Hypothalamus (tissue), 51 donors: ENCODE data around the gene EMC10.
"Not testable (repeated sequence)": the region's sequence is repeated elsewhere in the genome, so short reads cannot be mapped to it uniquely, and the experiment has no call there.

Source experiments
- DNase-seq, 51 donors: peaks; one replicate each; lab custom pipeline; 2025; lab: John Stamatoyannopoulos, UW

EMC10 gene

DNA sequence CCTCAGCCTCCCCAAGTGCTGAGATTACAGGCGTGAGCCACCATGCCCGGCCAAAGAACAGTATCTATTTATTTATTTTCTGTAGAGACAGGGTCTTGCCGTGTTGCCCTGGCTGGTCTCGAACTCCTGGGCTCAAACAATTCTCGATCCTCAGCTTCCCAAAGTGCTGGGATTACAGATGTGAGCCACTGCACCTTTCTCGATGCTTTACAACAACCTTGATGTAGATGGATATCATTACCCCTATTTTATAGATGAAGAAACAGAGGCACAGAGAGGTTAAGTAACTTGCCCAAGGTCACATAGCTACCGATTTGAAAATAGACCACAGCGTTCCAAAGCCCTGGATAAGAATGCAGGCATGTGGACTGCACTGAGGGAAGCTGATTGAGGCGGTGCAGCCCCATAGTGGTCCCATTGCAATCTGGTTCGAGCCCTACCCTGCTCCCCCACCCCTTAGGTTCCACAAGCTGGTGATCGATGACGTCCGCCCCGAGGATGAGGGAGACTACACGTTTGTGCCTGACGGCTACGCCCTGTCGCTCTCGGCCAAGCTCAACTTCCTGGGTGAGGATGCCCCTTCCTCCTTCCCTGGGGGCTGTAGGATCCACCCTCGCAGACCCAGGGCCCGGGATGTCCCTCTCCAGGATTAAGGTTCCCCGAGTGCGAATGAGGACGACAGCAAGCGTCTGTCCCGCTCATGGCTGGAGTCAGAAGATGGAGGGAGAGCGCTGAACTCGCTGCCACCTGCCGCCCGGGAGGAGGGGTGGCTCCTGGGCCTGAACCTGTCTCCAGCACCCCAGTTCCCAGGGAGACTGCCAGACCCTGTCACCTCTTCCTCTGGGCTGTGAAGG is 25.7 kb upstream of the EMC10 start:
- no peak for DNase-seq

DNA sequence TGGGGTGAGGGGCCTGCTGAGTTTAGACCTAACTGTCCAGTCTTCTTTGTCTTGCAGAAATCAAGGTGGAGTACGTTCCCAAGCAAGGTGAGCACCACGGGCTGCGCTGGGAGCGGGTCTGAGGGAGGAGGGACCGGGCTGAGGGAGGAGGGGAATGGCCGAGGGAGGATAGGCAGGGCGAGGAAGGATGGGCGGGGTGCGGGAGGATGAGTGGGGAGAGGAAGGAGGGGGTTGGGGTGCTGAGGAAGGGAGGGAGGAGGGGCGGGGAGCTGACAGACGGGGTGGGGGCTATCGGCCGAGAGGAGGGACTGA is 25.1 kb upstream of the EMC10 start:
- no peak for DNase-seq

DNA sequence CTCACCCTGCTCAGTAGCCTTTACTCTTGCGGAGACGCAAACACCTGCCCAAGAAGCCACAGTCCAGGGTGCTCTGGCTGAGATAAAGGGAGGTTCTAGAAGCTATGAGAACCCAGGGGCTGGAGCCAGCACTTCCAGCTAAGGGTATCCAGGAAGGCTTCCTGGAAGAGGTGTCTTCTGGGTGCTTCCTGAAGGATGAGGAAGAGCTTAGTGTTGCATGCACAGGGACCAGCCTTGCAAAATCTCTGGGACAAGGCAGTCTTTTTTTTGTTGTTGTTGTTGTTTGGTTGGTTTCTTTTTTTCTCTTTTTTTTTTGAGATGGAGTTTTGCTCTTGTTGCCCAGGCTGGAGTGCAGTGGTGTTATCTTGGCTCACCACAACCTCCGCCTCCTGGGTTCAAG is 23.1 kb upstream of the EMC10 start:
- DNase-seq, result no peak

DNA sequence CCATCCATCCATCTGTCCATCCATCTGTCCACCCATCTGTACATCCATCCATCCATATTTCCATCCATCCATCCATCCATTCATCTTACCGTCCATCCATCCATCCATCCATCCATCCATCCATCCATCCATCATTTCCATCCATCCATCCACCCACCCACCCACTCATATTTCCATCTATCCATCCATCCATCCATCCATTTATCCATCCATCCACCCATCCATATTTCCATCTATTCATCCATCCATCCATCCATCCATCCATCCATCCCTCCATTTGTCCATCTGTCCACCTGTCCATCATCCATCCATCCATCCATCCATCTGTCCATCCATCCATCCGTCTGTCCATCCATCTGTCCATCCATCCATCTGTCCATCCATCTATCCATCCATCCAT is 20.3 kb upstream of the EMC10 start:
- DNase-seq, result no peak

DNA sequence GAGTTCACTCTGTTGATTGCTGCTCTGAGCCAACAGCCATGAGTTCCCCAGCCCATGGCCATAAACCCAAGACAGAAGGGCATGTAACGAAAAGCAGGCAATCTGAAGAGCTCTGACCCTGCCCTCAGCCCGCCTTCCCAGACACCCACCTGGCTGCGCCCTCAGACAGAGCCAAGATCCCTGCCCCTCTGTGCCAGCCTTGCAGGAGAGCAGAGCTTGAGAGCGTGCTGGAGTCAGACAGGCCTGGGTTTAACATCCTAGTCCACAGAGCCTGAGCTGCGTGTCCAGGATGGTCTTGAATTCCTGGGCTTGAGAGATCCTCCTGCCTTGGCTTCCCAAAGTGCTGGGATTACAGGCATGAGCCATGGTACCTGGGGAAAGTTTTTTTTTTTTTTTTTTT is 19.0 kb upstream of the EMC10 start:
- no peak for DNase-seq

DNA sequence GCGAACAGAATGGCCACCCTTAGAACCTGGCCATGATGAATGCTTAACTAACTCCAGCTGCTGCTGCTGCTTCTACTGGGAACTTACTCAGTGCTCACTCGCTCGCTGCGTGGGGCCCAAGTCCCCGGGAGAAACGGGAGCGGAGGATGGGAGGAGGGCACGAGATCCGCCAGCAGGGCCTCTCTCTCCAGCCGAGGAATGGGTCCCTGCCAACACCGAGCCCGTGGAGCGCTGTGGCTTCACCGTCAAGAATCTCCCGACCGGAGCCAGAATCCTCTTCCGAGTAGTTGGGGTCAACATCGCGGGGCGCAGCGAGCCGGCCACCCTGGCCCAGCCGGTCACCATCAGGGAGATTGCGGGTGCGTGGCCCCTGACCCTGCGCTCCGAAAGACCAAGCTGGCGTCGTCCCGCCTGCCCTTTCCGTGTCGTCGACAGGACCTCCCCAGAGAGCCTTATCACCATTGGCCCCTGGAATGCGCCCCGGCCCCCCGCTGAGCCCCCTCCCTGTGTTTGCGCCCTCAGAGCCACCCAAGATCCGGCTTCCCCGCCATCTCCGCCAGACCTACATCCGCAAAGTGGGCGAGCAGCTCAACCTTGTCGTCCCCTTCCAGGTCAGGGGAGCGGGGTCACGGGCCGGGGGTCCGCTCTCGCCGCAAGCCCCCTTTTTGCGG is 17.8 kb upstream of the EMC10 start:
- DNase-seq, result no peak

DNA sequence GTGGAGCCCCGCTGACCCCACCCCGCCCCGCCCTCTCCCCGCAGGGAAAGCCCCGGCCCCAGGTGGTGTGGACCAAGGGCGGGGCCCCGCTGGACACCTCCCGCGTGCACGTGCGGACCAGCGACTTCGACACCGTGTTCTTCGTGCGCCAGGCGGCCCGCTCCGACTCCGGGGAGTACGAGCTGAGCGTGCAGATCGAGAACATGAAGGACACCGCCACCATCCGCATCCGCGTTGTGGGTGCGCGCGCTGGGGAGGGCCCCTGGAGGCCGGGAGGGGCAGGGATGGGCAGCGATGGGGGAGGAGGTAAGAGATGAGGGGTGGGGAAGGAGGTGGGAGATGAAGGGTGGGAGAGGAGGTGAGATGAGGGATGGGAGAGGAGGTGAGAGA is 17.2 kb upstream of the EMC10 start:
- no peak for DNase-seq

DNA sequence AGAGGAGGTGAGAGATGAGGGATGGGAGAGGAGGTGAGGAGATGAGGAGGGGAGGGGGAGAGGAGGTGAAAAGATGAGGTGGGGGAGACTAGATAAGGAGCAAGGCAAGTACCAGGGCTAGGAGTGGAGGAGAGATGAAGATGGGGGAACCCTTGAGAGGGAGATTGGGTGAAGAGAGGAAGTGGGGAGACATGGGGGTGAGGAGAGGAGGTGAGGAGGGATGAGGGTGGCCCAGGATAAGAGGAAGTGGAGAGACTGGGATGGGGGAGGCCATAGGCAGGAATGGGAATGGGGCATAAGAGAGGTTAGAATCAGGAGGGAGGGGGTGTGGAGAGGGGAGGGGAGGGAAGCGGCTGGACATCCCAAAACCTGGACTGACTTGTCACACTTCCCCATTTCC is 16.7 kb upstream of the EMC10 start:
- no peak for DNase-seq

DNA sequence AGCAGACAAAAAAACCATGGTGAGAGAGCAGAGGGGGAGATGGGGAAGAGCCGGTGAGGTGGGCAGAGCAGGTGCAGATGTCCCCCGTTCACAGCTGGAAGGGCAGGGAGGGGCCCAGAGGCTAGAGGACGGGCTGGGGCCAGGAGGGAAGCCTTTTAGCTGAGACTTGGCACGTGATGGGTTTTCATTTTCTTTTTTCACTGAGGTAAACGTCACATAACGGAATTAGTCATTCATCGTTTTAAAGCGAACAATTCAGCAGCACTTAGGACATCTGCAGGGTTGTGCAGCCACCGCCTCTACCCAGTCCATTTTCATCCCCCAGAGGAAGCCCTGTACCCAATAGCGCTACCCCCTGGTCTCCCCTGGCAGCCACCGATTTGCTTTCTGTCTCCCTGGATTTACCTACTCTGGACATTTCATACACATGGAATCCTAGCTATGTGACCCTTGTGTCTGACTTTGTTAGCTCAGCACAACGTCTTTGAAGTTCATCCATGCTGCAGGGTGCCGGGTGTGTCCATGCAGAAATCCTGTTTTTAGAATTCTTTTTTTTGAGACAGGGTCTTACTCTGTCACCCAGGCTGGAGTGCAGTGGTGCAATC is 16.0 kb upstream of the EMC10 start:
- DNase-seq, result no peak

DNA sequence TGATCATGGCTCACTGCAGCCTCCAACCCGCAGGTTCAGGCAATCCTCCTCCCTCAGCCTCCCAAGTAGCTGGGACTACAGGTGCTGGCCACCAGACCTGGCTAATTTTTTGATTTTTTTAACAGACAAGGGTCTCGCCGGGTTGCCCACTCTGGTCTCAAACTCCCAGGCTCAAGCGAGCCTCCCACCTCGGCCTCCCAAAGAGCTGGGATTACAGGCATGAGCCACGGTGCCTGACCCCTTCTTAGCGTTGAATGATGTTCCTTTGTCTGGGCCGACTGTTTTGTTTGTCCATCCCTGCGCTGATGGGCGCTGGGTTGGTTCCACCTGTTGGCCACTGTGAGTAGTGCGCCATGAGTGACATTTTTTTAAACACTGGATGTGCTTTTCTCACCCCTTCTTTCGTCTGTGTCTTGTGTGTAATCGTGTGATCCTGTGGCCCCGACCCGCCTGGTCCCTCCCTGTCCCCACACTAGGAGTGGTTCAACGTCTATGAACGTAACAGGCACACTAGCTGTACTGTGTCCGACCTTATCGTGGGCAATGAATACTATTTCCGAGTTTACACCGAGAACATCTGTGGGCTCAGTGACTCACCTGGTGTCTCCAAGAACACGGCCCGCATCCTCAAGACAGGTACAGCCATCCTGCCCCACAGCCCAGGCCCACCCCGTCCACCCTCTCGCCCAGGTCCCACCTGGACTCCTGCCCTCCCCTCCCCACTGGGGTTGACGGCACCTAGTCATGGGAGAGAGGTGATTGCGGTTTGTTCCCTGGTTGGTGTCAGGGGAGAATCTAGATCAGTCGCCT is 15.0 kb upstream of the EMC10 start:
- peak in 32 of 51 donors; percentile 5 to 62 (median 26) for DNase-seq

DNA sequence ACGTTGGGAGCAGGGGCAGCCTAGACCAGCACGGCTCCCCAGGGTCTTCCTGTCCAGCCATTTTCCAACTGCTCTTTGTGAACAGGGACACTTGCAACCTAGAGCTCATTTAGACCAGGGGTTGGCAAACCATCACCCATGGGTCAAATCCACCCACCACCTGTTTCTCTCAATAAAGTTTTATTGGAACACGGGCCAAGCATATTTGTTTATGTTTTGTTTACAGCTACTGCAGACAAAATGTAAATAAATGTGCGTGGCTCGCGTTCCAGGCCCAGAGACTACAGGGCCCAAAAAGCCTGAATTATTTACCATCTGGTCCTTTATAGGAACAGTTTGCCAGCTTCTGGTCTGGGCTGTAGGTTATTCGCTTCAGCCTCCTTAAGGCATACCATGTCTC is 13.3 kb upstream of the EMC10 start:
- no peak for DNase-seq

DNA sequence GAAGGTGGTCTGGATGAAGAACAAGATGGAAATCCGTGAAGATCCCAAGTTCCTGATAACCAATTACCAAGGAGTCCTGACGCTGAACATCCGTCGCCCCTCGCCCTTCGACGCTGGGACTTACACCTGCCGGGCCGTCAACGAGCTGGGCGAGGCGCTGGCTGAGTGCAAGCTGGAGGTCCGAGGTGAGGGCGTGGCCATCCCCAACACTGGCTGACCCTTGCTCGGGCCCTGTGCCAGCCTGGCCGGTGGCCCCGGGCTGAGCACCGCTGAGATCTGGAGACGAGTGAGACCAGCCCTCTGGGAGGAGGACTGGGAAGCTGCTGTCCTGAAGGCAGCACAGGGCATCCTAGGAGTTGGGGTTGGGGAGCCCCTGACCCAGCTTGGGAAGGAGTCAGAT is 12.0 kb upstream of the EMC10 start:
- no peak for DNase-seq

DNA sequence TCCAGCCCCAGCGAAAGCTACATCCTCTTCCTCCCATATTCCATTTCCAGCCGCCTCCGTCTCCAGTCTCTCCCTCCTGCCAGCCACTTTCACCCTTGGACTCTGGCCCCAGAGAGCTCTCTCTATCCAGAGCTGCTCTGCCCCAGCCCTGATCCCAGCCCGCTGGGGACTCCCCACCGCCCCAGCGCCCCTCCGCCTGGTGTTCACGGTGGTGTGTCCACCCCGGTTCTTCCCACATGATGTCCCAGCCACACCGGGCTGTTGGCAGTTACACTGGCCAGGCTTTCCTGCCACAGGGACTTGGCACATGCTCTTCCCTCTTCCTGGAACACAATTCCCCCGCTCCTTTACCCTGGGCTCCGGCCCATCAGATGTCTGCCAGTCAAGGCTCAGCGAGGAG is 11.3 kb upstream of the EMC10 start:
- DNase-seq, result no peak

DNA sequence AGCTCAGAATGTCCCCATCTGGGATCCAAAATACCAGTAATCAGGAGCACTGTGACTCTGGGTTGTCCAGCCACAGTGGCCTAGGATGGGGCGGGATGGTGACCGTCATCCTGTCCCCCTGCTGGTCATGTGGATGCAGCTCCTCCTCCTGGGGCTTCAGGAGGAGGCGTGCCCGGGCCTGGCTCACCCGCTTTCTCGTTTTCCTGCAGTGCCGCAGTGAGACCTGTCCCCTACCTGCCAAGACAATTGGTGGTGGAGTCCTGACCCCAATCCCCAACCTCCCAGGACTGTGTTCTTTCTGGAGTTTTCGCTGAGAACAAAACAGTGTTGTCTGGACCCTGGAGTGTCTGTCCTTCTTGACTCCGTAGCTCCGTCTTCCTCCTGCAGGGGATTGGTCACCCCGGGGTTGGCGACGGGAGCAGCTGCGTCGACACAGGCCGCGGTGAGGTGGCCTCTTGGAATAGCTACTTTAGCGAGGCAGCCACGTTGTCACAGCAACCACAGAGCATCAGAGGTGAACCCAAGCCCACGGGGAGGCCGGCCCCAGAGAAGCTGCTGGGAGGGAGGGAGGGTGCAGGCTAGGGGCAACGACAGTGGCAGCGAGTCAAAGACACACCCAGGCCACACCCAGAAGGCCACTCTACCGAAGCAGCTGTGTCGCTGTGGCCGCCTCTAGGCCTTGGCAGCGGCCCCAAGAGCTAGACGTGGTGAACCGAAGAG is 10.2 kb upstream of the EMC10 start:
- DNase-seq, result peak in 5 of 51 donors; percentile 11 to 28 (median 19)

DNA sequence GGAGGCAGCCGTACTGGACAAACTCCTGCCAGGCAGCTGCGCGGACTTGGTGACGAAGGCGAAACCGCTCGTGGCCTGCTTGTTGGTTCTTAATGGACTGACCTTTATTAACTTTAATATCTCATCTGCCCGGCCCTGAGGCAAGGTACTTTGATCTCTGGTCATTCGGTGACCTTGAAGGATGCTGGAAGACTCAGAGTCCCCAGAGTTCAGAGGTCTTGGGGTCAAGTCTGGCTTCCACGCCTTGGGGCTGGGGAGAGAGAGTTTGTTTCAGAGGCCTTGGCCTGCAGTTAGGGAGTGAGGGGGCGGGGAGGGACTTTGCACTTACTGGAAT is 9.6 kb upstream of the EMC10 start:
- DNase-seq, result no peak

DNA sequence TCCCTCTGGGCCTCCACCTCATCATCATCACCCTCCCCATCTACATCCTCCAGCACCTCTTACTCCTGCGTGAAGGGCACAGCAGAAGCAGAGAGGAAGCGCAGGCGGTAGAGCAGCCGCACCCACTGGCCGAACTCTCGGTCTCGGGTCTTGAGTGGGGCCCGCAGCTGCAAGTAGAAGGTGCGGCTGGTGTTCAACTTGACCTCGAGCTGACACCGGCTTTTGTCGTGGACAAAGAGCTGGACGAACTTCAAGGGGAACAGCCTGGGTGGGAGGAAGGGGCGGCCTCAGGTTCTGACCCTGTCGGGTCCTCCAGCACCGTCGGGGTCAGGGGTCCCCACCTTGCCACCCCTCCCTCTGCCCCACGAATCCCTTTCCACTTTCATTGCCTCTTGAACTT is 8.7 kb upstream of the EMC10 start:
- no peak for DNase-seq

DNA sequence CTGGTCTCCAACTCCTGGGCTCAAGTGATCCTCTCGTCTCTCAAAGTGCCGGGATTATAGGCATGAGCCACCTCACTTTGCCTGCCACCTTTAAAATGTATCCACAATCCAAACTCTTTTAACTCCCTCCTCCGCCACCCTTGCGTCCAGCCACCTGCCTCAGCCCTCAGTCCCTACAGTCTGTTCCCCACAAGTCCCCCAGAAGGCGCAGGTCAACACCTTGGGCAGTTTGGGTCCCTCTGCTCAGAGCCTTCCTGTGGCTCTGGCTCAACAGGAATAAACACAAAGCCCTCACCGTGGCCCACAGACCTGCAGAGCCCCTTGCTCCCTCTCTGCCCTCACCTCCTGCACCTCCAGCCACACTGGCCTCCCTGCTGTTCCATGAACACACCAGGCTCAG is 7.5 kb upstream of the EMC10 start:
- no peak for DNase-seq

DNA sequence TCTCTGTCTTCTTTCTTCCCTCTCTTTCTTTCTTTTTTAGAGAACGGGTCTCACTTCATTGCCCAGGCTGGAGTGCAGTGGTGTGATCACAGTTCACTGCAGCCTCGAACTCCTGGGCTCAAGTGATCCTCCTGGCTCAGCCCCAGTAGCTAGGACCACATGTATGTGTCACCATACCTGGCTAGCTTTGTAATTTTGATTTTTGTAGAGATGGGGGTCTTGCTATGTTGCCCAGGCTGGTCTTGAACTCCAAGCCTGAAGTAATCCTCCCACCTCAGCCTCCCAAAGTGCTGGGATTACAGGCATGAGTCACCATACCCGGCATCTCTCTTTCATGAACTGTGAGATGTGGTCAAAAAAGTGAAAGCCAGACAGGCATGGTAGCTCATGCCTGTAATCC is 3.0 kb upstream of the EMC10 start:
- DNase-seq, result not testable (repeated sequence)

DNA sequence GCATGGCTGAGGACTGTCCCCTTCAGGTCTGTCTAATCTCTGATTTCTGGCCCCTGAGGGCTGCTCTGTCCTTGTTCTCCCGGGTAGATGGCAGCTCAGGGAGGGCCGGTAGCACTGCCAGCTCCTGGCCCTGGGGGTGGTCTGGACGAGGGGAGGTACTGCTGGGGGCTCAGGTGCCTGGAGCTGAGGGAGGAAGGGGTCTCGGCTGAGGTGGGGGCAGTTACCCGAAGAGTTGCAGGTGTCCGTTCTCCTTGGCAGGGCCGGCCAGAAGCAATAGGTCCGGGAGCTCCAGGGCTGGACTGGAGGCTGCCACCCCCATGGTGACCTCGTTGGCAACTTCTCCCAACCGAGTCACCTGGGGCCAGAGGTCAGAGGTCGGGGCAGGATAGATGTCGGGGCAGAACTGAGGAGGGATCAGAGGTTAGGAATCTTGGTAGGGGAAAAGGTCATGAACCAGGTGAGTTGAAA is 1.2 kb upstream of the EMC10 start:
- DNase-seq, result no peak

DNA sequence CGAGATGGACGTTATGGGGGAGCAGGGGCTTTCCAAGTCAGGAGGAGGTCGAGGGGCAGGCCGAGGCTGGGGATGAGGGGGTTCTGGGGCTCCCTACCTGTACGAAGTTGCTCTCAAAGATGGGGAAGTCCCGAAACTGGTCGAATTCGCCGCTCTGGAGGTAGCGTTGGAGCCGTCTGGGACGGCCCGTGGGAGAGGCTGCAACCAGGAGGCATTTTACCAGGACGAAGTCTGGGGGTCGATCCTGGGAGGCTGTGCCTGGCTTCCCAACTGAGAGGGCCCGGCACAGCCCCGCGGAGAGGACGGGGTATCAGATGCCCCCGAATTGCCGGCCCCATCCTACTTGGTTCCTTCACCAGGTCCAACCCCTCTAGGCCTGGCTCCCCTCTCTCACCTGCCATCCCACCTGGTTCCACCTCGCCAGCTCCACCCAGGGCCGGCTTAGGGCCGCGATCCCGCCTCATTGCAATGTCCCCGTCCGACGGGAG is 527 bp upstream of the EMC10 start:
- DNase-seq, result no peak

DNA sequence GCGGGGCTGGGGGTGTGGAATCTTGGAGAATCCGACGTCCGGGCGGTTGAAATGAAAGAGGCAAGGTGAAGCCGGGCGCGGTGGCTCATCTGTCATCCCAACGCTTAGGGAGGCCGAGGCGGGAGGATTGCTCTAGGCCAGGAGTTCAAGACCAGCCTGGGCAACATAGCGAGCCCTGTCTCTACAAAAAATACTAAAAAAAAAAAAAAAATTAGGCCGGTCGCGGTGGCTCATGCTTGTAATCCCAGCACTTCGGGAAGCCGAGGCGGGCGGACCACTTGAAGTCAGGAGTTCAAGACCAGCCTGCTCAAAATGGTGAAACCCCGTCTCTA is 566 bp downstream of the EMC10 start:
- DNase-seq, result no peak
